Iris pigment epithelial cell (primary cell): ENCODE measurements around the gene HIPK2.
"Not testable (repeated sequence)": the region's sequence is repeated elsewhere in the genome, so short reads cannot be mapped to it uniquely, and the experiment has no call there.

Source experiments
- DNase-seq: peaks from one replicate; pipeline ENCODE4 v3.0.0-alpha.2; 2011; ENCODE audit warnings: low read depth

HIPK2 gene

GRCh38 chr7:139568346-139568675 is 209.5 kb downstream of the HIPK2 start:
- no peak for DNase-seq

GRCh38 chr7:139567647-139568345 is 210.0 kb downstream of the HIPK2 start:
- no peak for DNase-seq

- DNase-seq = no peak
Measured at GRCh38 chr7:139566736-139567646, 210.8 kb downstream of the HIPK2 start.

GRCh38 chr7:139566075-139566474 is 211.7 kb downstream of the HIPK2 start:
- no peak for DNase-seq

- no peak for DNase-seq
Measured at GRCh38 chr7:139563856-139564255, 213.9 kb downstream of the HIPK2 start.

- no peak for DNase-seq
Measured at GRCh38 chr7:139562961-139563565, 214.7 kb downstream of the HIPK2 start.

GRCh38 chr7:139562491-139562890 is 215.3 kb downstream of the HIPK2 start:
- DNase-seq = no peak

- DNase-seq = no peak
Measured at GRCh38 chr7:139560678-139561077, 217.1 kb downstream of the HIPK2 start.

- no peak for DNase-seq
Measured at GRCh38 chr7:139560199-139560598, 217.6 kb downstream of the HIPK2 start.

GRCh38 chr7:139559364-139560105 is 218.3 kb downstream of the HIPK2 start:
- no peak for DNase-seq

GRCh38 chr7:139557857-139558581 is 219.8 kb downstream of the HIPK2 start:
- no peak for DNase-seq

GRCh38 chr7:139553991-139554700 is 223.7 kb downstream of the HIPK2 start:
- DNase-seq = not testable (repeated sequence)

GRCh38 chr7:139548302-139549028 is 229.3 kb downstream of the HIPK2 start:
- DNase-seq = no peak

- no peak for DNase-seq
Measured at GRCh38 chr7:139544645-139545044, 233.2 kb downstream of the HIPK2 start.

GRCh38 chr7:139543801-139544603 is 233.8 kb downstream of the HIPK2 start:
- DNase-seq = no peak

GRCh38 chr7:139542308-139543151 is 235.3 kb downstream of the HIPK2 start:
- no peak for DNase-seq

GRCh38 chr7:139541600-139542307 is 236.0 kb downstream of the HIPK2 start:
- DNase-seq = no peak

GRCh38 chr7:139540203-139540602 is 237.6 kb downstream of the HIPK2 start:
- DNase-seq = no peak
